K562 (cell line): ENCODE data around the gene ATL1. TPM values are rescaled to one million over a fixed set of nuclear protein-coding genes. Genes with fewer than 3 reads are reported as not detected.

Source experiments
- BCLAF1 ChIP-seq, 2 experiments: fragments of 450-650 bp in 1 of 2; IDR thresholded peaks; 2 replicates each; pipeline ENCODE4 v1.6.1; 2011 to 2017; ENCODE audit warnings: low read depth in 2 of 2, antibody characterized with exemption in 1 of 2, borderline replicate concordance in 1 of 2, low read length in 1 of 2, mild to moderate bottlenecking in 1 of 2, mixed read lengths in 1 of 2; ENCODE audit not compliant: control insufficient read depth in 1 of 2
- BRD9 ChIP-seq: fragments of 450-650 bp; IDR thresholded peaks from 2 replicates; pipeline ENCODE4 v1.6.1; 2018; ENCODE audit warnings: low read depth; ENCODE audit not compliant: partially characterized antibody
- CCNT2 ChIP-seq: IDR thresholded peaks from 2 replicates; pipeline ENCODE4 v1.6.1; 2011; ENCODE audit warnings: borderline replicate concordance, low read depth, mild to moderate bottlenecking, moderate library complexity, mixed read lengths, low read length; ENCODE audit not compliant: insufficient read length; ENCODE audit errors: extremely low read depth
- CHD1 ChIP-seq: fragments of 200-600 bp; sonication (generic); IDR thresholded peaks from one replicate; pipeline ENCODE4 v1.6.1; 2012; ENCODE audit warnings: mild to moderate bottlenecking, moderate library complexity, low read length, inconsistent platforms
- CTCFL ChIP-seq: IDR thresholded peaks from 2 replicates; pipeline ENCODE4 v1.6.1; 2011; ENCODE audit warnings: borderline replicate concordance, low read depth, mild to moderate bottlenecking, moderate library complexity, low read length; ENCODE audit not compliant: insufficient read depth, poor library complexity, severe bottlenecking
- GABPA ChIP-seq: fragments of 200-800 bp; sonication (Bioruptor generic); conservative IDR thresholded peaks from 2 replicates; pipeline ENCODE4 v1.6.1; 2016; ENCODE audit warnings: low read depth, missing genetic modification characterization, missing compliant biosample characterization
- GATAD2B ChIP-seq: fragments of 450-650 bp; IDR thresholded peaks from 2 replicates; pipeline ENCODE4 v1.6.1; 2017; ENCODE audit warnings: mild to moderate bottlenecking, borderline replicate concordance
- MTA1 ChIP-seq: fragments of 450-650 bp; IDR thresholded peaks from 2 replicates; pipeline ENCODE4 v1.6.1; 2017; ENCODE audit warnings: borderline replicate concordance
- NCOA6 ChIP-seq: fragments of 450-650 bp; IDR thresholded peaks from 2 replicates; pipeline ENCODE4 v1.6.1; 2017; ENCODE audit warnings: mild to moderate bottlenecking
- PCBP1 ChIP-seq: fragments of 200-400 bp; formaldehyde crosslinking; IDR thresholded peaks from 2 replicates; pipeline ENCODE4 v1.6.1; 2018; ENCODE audit warnings: mild to moderate bottlenecking, low read depth, low read length; ENCODE audit not compliant: poor library complexity, severe bottlenecking
- POLR2H ChIP-seq: IDR thresholded peaks from 2 replicates; pipeline ENCODE4 v1.6.1; 2016; ENCODE audit warnings: missing genetic modification characterization, low read depth, mild to moderate bottlenecking, control low read depth, missing compliant biosample characterization, moderate library complexity
- PRPF4 ChIP-seq: fragments of 200-400 bp; formaldehyde crosslinking; IDR thresholded peaks from one replicate; pipeline ENCODE4 v1.6.1; 2017; ENCODE audit warnings: low read length, low read depth, mild to moderate bottlenecking; ENCODE audit not compliant: insufficient read depth, poor library complexity, severe bottlenecking
- PYGO2 ChIP-seq: fragments of 450-650 bp; IDR thresholded peaks from 2 replicates; pipeline ENCODE4 v1.6.1; 2016; ENCODE audit warnings: mild to moderate bottlenecking, missing genetic modification characterization, moderate library complexity, missing compliant biosample characterization
- RFX7 ChIP-seq: fragments of 250-450 bp; sonication (Bioruptor Pico); IDR thresholded peaks from 2 replicates; pipeline ENCODE4 v1.5.1; 2021; ENCODE audit warnings: mild to moderate bottlenecking
- TAF9B ChIP-seq: fragments of 450-650 bp; IDR thresholded peaks from 2 replicates; pipeline ENCODE4 v1.6.1; 2018; ENCODE audit warnings: mild to moderate bottlenecking; ENCODE audit not compliant: partially characterized antibody
- ZBTB7A ChIP-seq: IDR thresholded peaks from 2 replicates; pipeline ENCODE4 v1.6.1; 2011; ENCODE audit warnings: low read depth, mild to moderate bottlenecking, low read length, moderate library complexity, borderline replicate concordance; ENCODE audit not compliant: control insufficient read depth
- ZHX1 ChIP-seq: fragments of 150-350 bp; conservative IDR thresholded peaks from 2 replicates; pipeline ENCODE4 v1.6.1; 2014; ENCODE audit warnings: low read length
- ZNF354B ChIP-seq: fragments of 250-450 bp; sonication (Bioruptor Pico); IDR thresholded peaks from 2 replicates; pipeline ENCODE4 v1.4.0; 2020
- polyA plus RNA-seq, 8 experiments: library from polyadenylated mRNA; depleted of rRNA in 4 of 8; stranded (reverse) in 5 of 8; unstranded in 3 of 8; fragments of >200 nt; fragmentation: Nextera tagmentation in 2 of 8; fragmentation: Illumina TruSeq in 1 of 8; extraction: Ambion mirVana in 2 of 8; extraction: Trizol in 1 of 8; gene quantifications; 2 replicates each; pipeline versions ENCODE4 v1.2.1 to v1.2.3, GENCODE V29; 2011 to 2014; ENCODE audit warnings: inconsistent platforms in 1 of 8, missing spikeins in 1 of 8
- total RNA-seq, 7 experiments: library from RNA; depleted of rRNA in 6 of 7; stranded (reverse); fragments of >200 nt in 6 of 7; fragmentation: Illumina TruSeq in 2 of 7; extraction: Trizol in 2 of 7; gene quantifications; 2 replicates each; pipeline versions ENCODE4 v1.2.1 to v1.2.3, GENCODE V29; 2011 to 2021; ENCODE audit warnings: low replicate concordance in 1 of 7

ATL1 gene
- total and polyA plus RNA-seq, 9 of the 15 experiments (the other 6 are each of a cell fraction or from before 2014, with no cell fraction given): 0.04 to 0.16 (median 0.07) TPM; not detected in 4

- no peak for TF ChIP-seq BRD9
- peak; percentile 88 for TF ChIP-seq POLR2H (tag)
- TF ChIP-seq ZHX1: no peak
- TF ChIP-seq GATAD2B: no peak
- TF ChIP-seq GABPA (tag): peak; percentile 42; the same call in 1 of the 2 replicates
- no peak for TF ChIP-seq ZNF354B (CRISPR knock-in tag)
- no peak for TF ChIP-seq CTCFL
- no peak for TF ChIP-seq PCBP1
- TF ChIP-seq CCNT2: peak; percentile 69
- peak in 1 of 2 experiments; percentile 91; a peak in 2 of 4 replicates for TF ChIP-seq BCLAF1 (IDR thresholded peaks at IDR 0.05; ENCODE audit: borderline replicate concordance in 1 of 2, control insufficient read depth in 1 of 2, low read depth in 2 of 2, low read length in 1 of 2)
- peak; percentile 78 for TF ChIP-seq PRPF4
- peak; percentile 70; the same call in 1 of the 2 replicates for TF ChIP-seq MTA1
- no peak for TF ChIP-seq NCOA6
- TF ChIP-seq CHD1: no peak
- peak; percentile 43 for TF ChIP-seq TAF9B
- TF ChIP-seq ZBTB7A: peak; percentile 29; the same call in 1 of the 2 replicates
- no peak for TF ChIP-seq PYGO2 (tag)
- TF ChIP-seq RFX7 (CRISPR knock-in tag): no peak
These were observed 108.3 kb downstream of the ATL1 start, which contains the start of gene SAV1 (continued) for GRCh38 chr14:50667996-50668825.
